ENCODE measurements around the gene BAIAP2. TPM values are rescaled to one million over a fixed set of nuclear protein-coding genes. Genes with fewer than 3 reads are reported as not detected.
A peak's percentile ranks its signal among the peaks of the same experiment; 100 is the strongest.

Gene BAIAP2
- total and polyA plus RNA-seq, 2 of the 13 experiments (the other 11 are each of a cell fraction or from before 2014, with no cell fraction given): 22.5 to 24.0 TPM

DNA sequence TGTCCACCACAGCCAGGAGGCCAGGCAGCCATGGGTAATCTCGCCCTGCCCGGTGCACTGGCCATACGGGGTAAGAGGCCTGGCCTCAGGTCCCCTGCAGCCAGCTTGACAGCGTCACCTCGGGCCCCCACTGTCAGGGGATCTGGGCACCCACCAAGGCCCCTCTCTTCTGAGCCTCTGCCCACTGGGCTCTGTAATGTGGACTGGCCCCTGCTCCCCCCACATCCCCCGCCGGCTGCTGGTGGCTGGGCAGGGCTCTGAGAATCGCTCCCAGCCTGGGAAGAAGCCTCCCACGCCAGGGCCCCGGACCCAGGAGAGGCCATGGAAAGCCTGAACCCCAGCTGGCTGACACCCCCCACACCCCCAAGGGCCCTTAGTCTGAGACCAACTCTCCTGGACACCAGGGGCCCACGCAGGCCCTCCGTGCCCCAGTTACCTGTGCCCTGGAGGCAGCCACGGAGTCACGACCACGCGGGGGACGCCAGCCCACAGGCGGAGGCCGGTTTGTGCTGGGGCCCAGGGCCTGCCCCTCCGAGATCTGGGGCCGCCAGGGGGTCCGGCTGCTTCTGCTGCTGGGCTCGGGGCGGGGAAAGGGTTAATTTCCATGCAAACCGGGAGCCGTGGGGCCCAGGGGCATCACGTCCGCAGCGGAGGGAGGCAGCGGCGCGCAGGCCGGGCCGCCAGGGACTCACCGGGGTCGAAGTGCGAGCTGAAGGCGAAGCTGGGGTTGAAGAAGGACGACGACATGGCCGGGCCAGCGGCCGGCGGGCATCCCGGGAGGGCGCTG, 130.5 kb downstream of the BAIAP2 start, which contains the start of gene PVALEF (continued):
- peak; percentile 27; the same call in 1 of the 2 replicates for TF ChIP-seq TEAD2 (CRISPR knock-in tag; IDR thresholded peaks at IDR 0.05)
- TF ChIP-seq SOX6 (IDR thresholded peaks at IDR 0.05): no peak
- TF ChIP-seq SOX6 (CRISPR knock-in tag; IDR thresholded peaks at IDR 0.05): peak; percentile 37
- TF ChIP-seq ZNF431 (CRISPR knock-in tag; IDR thresholded peaks at IDR 0.05; ENCODE audit: borderline replicate concordance, low read depth): peak; percentile 36; the same call in 1 of the 2 replicates
- TF ChIP-seq ATRX (CRISPR knock-in tag; IDR thresholded peaks at IDR 0.05; ENCODE audit: borderline replicate concordance): no peak
- 0 out of 2 replicates have a peak, but pooled peaks have one; percentile 59 for TF ChIP-seq SALL2 (CRISPR knock-in tag; IDR thresholded peaks at IDR 0.05)
- no peak for TF ChIP-seq SYNCRIP (IDR thresholded peaks at IDR 0.05; ENCODE audit: insufficient read depth, low read depth, low read length)
- TF ChIP-seq PPARG (CRISPR knock-in tag; conservative IDR thresholded peaks at IDR 0.05): 0 out of 2 replicates have a peak, but pooled peaks have one; percentile 28
- TF ChIP-seq SP4 (CRISPR knock-in tag; IDR thresholded peaks at IDR 0.05): peak; percentile 57
- peak; percentile 62 for TF ChIP-seq KMT2B (CRISPR knock-in tag; IDR thresholded peaks at IDR 0.05)
- TF ChIP-seq ZMYM4 (CRISPR knock-in tag; IDR thresholded peaks at IDR 0.05): 0 out of 2 replicates have a peak, but pooled peaks have one; percentile 51
- TF ChIP-seq FOXO4 (CRISPR knock-in tag; conservative IDR thresholded peaks at IDR 0.05): 0 out of 2 replicates have a peak, but pooled peaks have one; percentile 70
- TF ChIP-seq PITX1 (CRISPR knock-in tag; IDR thresholded peaks at IDR 0.05): peak; percentile 71; the same call in 1 of the 2 replicates
- 0 out of 2 replicates have a peak, but pooled peaks have one; percentile 54 for TF ChIP-seq ZNF337 (CRISPR knock-in tag; IDR thresholded peaks at IDR 0.05; ENCODE audit: borderline replicate concordance, low read depth)
- TF ChIP-seq KAT7 (CRISPR knock-in tag; IDR thresholded peaks at IDR 0.05; ENCODE audit: borderline replicate concordance): peak; percentile 97
- TF ChIP-seq POGZ (CRISPR knock-in tag; IDR thresholded peaks at IDR 0.05): peak; percentile 33; the same call in 1 of the 2 replicates
- TF ChIP-seq, protein P1, sequence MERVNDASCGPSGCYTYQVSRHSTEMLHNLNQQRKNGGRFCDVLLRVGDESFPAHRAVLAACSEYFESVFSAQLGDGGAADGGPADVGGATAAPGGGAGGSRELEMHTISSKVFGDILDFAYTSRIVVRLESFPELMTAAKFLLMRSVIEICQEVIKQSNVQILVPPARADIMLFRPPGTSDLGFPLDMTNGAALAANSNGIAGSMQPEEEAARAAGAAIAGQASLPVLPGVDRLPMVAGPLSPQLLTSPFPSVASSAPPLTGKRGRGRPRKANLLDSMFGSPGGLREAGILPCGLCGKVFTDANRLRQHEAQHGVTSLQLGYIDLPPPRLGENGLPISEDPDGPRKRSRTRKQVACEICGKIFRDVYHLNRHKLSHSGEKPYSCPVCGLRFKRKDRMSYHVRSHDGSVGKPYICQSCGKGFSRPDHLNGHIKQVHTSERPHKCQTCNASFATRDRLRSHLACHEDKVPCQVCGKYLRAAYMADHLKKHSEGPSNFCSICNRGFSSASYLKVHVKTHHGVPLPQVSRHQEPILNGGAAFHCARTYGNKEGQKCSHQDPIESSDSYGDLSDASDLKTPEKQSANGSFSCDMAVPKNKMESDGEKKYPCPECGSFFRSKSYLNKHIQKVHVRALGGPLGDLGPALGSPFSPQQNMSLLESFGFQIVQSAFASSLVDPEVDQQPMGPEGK (CRISPR knock-in tag; IDR thresholded peaks at IDR 0.05): peak; percentile 87
- no peak for TF ChIP-seq TBP (CRISPR knock-in tag; IDR thresholded peaks at IDR 0.05)
- peak; percentile 70; the same call in 1 of the 2 replicates for TF ChIP-seq ARHGAP35 (CRISPR knock-in tag; IDR thresholded peaks at IDR 0.05; ENCODE audit: borderline replicate concordance)
- no peak for TF ChIP-seq PBX2 (CRISPR knock-in tag; IDR thresholded peaks at IDR 0.05)
- TF ChIP-seq DPF2 (CRISPR knock-in tag; IDR thresholded peaks at IDR 0.05; ENCODE audit: borderline replicate concordance, low read depth): peak; percentile 29; the same call in 1 of the 2 replicates
- TF ChIP-seq JUNB (CRISPR knock-in tag; IDR thresholded peaks at IDR 0.05; ENCODE audit: borderline replicate concordance): no peak
- peak; percentile 52; the same call in 1 of the 2 replicates for TF ChIP-seq ZNF549 (CRISPR knock-in tag; IDR thresholded peaks at IDR 0.05)
- TF ChIP-seq ZNF274 (CRISPR knock-in tag; IDR thresholded peaks at IDR 0.05): peak; percentile 99
- TF ChIP-seq ZNF713 (CRISPR knock-in tag; IDR thresholded peaks at IDR 0.05): 0 out of 2 replicates have a peak, but pooled peaks have one; percentile 93
- peak; percentile 50 for TF ChIP-seq ISL2 (CRISPR knock-in tag; IDR thresholded peaks at IDR 0.05)
- TF ChIP-seq ZNF598 (CRISPR knock-in tag; IDR thresholded peaks at IDR 0.05; ENCODE audit: borderline replicate concordance): peak; percentile 78
